ENCODE data around the gene HDAC10. TPM values are rescaled to one million over a fixed set of nuclear protein-coding genes. Genes with fewer than 3 reads are reported as not detected.

HDAC10 gene
- total RNA-seq, 4 donors from 2014 or later, result 1.2 to 40.5 (median 20.6) TPM

DNA sequence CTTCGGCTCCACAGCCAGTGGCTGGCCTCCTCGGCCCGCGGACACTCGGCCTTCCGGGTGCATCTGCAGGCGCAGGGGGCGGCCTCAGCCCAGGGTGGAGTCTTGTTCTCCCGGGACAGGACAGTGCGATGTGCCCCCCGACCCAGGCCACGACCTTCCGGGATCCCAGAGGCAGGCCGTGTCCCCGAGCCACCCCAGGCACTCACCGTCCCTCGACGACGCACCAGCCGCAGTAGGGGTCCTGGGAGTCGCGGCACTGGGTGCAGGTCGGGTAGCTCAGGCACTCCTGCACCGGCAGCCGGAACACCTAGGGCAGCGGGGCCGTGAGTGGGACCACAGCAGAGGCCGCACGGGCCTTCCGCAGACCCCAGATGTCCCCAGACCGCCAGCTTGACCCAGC, 36.7 kb upstream of the HDAC10 start:
- H3K36me3 ChIP-seq, result no peaks in the 10 kb centered on the region
- H3K4me1 ChIP-seq, result peaks cover 0 to 13% of the 10 kb centered on the region in 2 donors
- H3K27me3 ChIP-seq, result no peaks in the 10 kb centered on the region
- H3K9me3 ChIP-seq, result no peaks in the 10 kb centered on the region
- no peak for DNase-seq
- TF ChIP-seq, protein P1, sequence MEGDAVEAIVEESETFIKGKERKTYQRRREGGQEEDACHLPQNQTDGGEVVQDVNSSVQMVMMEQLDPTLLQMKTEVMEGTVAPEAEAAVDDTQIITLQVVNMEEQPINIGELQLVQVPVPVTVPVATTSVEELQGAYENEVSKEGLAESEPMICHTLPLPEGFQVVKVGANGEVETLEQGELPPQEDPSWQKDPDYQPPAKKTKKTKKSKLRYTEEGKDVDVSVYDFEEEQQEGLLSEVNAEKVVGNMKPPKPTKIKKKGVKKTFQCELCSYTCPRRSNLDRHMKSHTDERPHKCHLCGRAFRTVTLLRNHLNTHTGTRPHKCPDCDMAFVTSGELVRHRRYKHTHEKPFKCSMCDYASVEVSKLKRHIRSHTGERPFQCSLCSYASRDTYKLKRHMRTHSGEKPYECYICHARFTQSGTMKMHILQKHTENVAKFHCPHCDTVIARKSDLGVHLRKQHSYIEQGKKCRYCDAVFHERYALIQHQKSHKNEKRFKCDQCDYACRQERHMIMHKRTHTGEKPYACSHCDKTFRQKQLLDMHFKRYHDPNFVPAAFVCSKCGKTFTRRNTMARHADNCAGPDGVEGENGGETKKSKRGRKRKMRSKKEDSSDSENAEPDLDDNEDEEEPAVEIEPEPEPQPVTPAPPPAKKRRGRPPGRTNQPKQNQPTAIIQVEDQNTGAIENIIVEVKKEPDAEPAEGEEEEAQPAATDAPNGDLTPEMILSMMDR (IDR thresholded peaks at IDR 0.05), result no peak
- no peak for TF ChIP-seq POLR2A (IDR thresholded peaks at IDR 0.05)
- no peak overlapping the region for H3K4me3 ChIP-seq
- H3K27ac ChIP-seq, result no peak overlapping the region
- intact Hi-C loops (cut with DNase I; ENCODE audit: low total_unique reads), result no loop called here

DNA sequence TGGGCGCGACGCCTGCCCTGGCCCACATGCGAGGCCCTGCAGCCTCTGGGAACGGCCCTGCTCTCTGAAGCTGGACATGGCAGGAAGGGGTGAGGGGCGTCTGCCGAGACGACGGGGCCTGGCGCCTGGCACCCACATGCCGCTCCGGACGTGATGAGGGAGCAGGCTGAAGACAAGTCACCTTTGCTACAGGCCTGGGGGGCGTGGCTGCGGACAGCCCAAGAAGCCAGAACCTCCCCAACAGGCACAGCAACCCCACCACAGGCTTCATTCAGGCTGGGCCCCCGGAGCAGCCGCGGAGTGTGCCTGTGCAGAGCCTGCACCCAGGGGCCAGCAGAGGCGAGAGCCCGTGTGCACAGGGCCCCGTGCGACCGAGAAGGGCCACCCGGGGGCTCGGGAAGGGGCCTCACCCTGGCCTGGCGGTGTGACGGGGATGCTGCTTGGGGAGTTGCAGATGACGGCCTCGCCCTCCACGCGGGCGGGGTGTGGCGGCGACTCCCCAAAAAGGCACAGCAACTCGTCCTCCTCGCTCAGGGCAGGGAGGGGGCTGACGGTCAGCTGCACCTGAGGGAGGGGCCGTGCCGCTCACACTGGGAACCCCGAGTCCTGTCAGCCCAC, 35.7 kb upstream of the HDAC10 start:
- no peak for DNase-seq
- Histone ChIP-seq H3K4me3 (no peak overlapping the region), H3K4me1 (peaks cover 0 to 4% of the 10 kb centered on the region in 2 donors), H3K27me3 (no peaks in the 10 kb centered on the region), H3K27ac (no peak overlapping the region), H3K36me3 (no peaks in the 10 kb centered on the region), H3K9me3 (no peaks in the 10 kb centered on the region)
- intact Hi-C loops (cut with DNase I; ENCODE audit: low total_unique reads), result no loop called here
- TF ChIP-seq POLR2A (IDR thresholded peaks at IDR 0.05), result no peak
- TF ChIP-seq, protein P1 (IDR thresholded peaks at IDR 0.05), result no peak

DNA sequence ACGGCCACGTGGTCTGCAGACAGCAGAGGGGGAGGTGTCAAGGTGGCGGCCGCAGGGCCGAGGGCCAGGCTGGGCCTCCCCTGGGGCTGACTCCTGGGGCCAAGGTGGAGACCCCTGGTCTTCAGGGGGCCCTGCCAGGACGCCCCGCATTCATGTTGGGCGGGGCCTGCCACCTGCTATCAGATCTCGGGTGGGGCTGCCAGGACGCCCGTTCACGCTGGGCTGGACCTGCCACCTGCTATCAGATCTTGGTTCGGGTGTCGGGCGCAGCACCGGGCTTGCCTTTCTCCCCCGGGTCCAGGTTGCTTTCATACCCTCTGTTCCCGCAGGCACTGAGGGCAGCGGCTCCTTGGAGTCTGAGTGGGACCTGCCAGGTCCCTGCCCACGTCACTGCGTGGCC, 35.2 kb upstream of the HDAC10 start:
- Histone ChIP-seq H3K27ac (no peak overlapping the region), H3K4me3 (no peak overlapping the region), H3K27me3 (no peaks in the 10 kb centered on the region), H3K4me1 (no peaks in the 10 kb centered on the region), H3K9me3 (no peaks in the 10 kb centered on the region), H3K36me3 (no peaks in the 10 kb centered on the region)
- DNase-seq, result no peak
- TF ChIP-seq, protein P1 (IDR thresholded peaks at IDR 0.05), result no peak
- TF ChIP-seq POLR2A (IDR thresholded peaks at IDR 0.05), result no peak
- intact Hi-C loops (cut with DNase I; ENCODE audit: low total_unique reads), result no loop called here

DNA sequence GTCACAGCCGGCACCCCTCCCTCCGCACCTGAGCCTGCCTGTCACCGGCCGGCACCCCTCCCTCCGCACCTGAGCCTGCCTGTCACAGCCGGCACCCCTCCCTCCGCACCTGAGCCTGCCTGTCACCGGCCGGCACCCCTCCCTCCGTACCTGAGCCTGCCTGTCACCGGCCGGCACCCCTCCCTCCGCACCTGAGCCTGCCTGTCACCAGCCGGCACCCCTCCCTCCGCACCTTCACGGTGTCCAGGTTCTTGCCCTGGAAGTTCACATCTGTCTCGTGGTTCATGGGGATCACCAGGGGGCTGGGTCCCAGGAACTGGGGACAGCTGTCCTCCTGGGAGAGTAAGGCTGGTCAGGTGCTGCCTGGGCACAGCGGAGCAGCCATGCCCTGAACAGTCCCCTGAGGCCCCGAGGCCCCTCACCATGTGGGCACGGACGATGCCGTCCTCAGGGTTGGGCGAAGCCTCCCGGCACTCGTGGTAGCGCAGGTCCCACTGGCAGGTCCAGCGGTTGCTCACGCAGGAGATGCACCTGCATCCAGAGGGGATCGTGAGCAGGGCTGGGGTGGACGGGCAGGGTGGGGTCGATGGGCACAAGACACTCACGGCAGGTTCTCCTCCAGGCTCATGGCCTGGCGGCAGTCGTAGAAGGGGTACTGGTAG, 34.6 kb upstream of the HDAC10 start:
- Histone ChIP-seq H3K27ac (no peak overlapping the region), H3K9me3 (no peaks in the 10 kb centered on the region), H3K27me3 (no peaks in the 10 kb centered on the region), H3K36me3 (no peaks in the 10 kb centered on the region), H3K4me1 (no peaks in the 10 kb centered on the region), H3K4me3 (no peak overlapping the region)
- DNase-seq, result no peak
- no peak for TF ChIP-seq POLR2A (IDR thresholded peaks at IDR 0.05)
- TF ChIP-seq, protein P1 (IDR thresholded peaks at IDR 0.05), result no peak
- intact Hi-C loops (cut with DNase I; ENCODE audit: low total_unique reads), result no loop called here

DNA sequence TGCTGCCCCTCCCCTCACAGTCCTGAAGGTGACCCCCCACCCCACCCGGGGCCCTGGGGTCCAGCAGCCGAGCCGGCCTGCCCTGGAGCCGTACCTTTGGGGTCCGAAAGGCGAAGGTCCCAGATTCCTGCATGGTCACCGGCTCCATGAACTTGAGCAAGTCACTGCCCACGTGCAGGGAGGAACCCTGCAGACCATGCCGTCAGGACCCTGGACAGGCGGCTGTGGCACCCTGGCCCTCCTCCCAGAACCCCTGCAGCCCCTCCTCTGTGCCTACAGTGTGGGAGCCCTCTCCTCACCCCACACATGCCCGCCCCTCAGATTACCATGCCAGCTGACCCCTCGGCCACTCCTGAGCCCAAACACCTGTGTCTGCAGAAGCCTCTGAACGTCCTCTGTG, 33.4 kb upstream of the HDAC10 start:
- TF ChIP-seq, protein P1 (IDR thresholded peaks at IDR 0.05), result no peak
- TF ChIP-seq POLR2A (IDR thresholded peaks at IDR 0.05), result no peak
- intact Hi-C loops (cut with DNase I; ENCODE audit: low total_unique reads), result no loop called here
- H3K9me3 ChIP-seq, result no peaks in the 10 kb centered on the region
- DNase-seq, result no peak
- H3K27me3 ChIP-seq, result no peaks in the 10 kb centered on the region
- no peak overlapping the region for H3K27ac ChIP-seq
- H3K36me3 ChIP-seq, result no peaks in the 10 kb centered on the region
- H3K4me3 ChIP-seq, result no peak overlapping the region
- no peaks in the 10 kb centered on the region for H3K4me1 ChIP-seq
